Effector memory CD8-positive, alpha-beta T cell (primary cell): Measurements from ENCODE around the gene BDP1.
A peak's percentile ranks its signal among the peaks of the same experiment; 100 is the strongest.
"Not testable (repeated sequence)": the region's sequence is repeated elsewhere in the genome, so short reads cannot be mapped to it uniquely, and the experiment has no call there.

ENCODE experiments used
- ATAC-seq: fragments of 150-1000 bp; cut with Tn5 transposase; replicated peaks from 2 replicates; pipeline ENCODE4 v1.10.0; 2021; ENCODE audit warnings: mild to moderate bottlenecking, moderate library complexity
- DNase-seq, 3 experiments: peaks; one replicate each; pipeline ENCODE4 v3.0.0; 2021
- H3K27ac Mint-ChIP-seq, 2 donors: one replicate each; pipeline ENCODE4 v1.8.0; 2022; ENCODE audit warnings: mild to moderate bottlenecking in 2 of 2, mixed read lengths in 2 of 2, moderate library complexity in 2 of 2
- H3K27me3 Mint-ChIP-seq, 2 donors: one replicate each; pipeline ENCODE4 v1.8.0; 2022; ENCODE audit warnings: mixed read lengths in 2 of 2
- H3K36me3 Mint-ChIP-seq: one replicate; pipeline ENCODE4 v1.8.0; 2022; ENCODE audit warnings: mild to moderate bottlenecking, moderate library complexity, mixed read lengths; ENCODE audit not compliant: insufficient read depth
- H3K4me1 Mint-ChIP-seq, 2 donors: one replicate each; pipeline ENCODE4 v1.8.0; 2022; ENCODE audit warnings: low read depth in 2 of 2, mixed read lengths in 2 of 2
- H3K4me3 Mint-ChIP-seq, 2 donors: one replicate each; pipeline ENCODE4 v1.8.0; 2022; ENCODE audit warnings: mild to moderate bottlenecking in 2 of 2, mixed read lengths in 2 of 2, moderate library complexity in 2 of 2
- H3K9me3 Mint-ChIP-seq, 2 donors: one replicate each; pipeline ENCODE4 v1.8.0; 2022; ENCODE audit warnings: mixed read lengths in 2 of 2
- total RNA-seq, 9 experiments: gene quantifications; one replicate each; lab custom pipeline; 2026; lab: John Stamatoyannopoulos, UW

Gene BDP1, protein sequence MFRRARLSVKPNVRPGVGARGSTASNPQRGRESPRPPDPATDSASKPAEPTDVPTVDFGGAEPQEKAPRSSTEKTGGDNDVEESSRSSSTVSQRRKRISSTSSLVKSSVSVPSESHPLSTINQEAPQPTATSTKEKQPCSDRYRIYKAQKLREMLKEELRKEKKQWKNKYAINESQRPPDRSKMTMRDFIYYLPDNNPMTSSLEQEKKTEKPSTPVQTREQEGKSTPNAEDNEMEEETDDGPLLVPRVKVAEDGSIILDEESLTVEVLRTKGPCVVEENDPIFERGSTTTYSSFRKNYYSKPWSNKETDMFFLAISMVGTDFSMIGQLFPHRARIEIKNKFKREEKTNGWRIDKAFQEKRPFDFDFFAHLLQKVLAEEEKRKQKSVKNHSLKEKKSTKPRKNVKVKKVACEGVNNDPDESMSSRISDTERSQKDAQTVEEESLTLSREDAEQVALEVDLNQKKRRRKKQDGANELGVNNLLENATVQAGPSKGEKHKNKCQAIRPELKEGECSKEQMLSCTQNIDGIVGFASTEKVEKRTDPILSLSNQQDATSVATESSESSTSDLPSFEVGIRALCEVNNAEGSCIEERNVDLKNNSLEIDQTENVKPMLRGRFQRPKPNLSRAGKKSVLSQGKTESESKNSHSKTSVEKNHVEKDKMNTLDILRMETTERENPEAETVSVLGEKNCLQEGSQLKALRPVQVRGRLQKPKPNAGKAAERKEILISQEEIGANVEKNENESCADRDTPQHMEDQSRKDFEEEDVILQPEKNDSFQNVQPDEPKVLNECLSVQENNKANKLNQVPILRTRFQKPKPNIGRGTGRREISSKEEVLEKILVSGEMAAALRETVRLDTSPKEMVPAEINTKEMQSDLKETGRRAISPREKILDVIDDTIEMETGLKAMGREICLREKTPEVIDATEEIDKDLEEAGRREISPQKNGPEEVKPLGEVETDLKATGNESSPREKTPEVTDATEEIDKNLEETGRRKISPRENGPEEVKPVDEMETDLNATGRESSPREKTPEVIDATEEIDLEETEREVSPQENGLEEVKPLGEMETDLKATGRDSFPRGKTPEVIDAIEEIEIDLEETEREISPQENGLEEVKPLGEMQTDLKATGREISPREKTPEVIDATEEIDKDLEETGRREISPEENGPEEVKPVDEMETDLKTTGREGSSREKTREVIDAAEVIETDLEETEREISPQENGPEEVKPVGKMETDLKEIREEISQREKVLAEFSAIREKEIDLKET (N-terminal part only)
- total RNA-seq, result 231 to 355 (median 293) reads per million in 9 experiments

DNA sequence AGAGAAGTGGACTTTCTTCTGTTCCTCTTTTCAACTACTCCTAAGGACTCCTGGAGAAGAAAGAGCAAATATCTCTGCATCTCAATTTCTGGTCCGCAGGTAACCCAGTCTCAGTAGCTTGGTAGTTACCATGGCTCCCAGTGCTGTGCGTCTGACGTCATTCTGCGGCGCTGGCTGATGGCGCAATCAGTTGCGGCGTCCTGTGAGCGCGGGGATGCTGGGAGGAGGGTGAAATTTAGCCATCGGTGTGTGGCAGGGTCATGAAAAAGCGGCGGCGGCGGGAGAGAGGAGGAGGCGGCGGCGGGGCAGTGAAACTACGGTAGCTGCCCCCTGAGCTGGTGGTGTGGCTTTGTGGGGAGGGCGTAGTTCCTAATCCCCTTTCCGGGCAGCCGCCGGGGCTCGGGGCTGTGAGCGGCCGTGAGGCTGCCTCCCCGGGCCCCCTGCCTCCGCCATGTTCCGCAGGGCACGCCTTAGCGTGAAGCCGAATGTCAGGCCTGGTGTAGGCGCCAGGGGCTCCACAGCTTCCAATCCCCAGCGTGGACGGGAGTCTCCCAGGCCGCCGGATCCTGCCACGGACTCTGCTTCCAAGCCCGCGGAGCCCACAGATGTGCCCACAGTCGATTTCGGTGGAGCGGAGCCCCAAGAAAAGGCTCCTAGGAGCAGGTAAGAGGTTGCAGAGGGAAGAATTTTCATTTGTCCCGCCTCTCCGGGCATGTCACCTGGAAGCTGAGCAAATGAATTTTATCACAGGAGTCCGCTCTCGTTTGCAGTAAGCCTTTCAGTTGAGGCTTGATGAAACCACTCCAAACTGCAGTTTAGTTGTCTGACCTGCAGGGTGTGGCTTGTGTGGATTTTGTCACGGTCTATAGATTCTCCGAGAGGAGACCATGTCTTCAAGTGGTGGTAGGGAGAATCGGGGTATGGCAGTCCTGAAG is at the start of gene BDP1:
Gene BDP1, plus strand, starts transcription at position 225 of the 935 bp plus-strand sequence. Its CDS starts 227 bp downstream, at position 452.
- no peaks in the 10 kb centered on the region for H3K9me3 Mint-ChIP-seq
- peaks cover 16 to 18% of the 10 kb centered on the region in 2 donors for H3K4me1 Mint-ChIP-seq
- peak within 1 kb of the TSS; percentile 96 to 99 for H3K27ac Mint-ChIP-seq
- ATAC-seq, result peak; percentile 89
- peaks cover 12 to 18% of the 10 kb centered on the region in 2 donors for H3K27me3 Mint-ChIP-seq
- H3K4me3 Mint-ChIP-seq, result peak within 1 kb of the TSS; percentile 91 to 96
- H3K36me3 Mint-ChIP-seq, result peaks cover 40% of the 10 kb centered on the region
- DNase-seq, result peak; percentile 98 to 99 (median 99)

DNA sequence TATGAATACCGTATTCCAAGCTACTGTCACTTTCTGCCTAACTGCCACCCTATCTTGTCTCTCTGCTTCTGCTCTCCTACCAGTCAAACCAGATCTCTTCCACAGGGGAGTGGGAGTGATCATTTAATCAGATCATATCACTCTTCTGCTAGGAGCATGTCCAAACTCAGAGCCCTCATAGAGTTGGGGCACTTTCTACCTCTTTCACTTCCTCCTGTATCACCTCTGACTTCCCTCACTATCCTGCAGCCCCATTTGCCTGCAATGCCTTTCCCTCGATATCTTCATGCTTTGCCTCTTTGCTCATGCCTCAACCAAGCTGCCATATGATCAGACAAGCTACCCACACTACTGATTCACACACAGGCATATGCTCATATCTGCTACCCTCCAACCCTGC is 45.4 kb upstream of the BDP1 start:
- ATAC-seq, DNase-seq, H3K27ac Mint-ChIP-seq, H3K4me1 Mint-ChIP-seq, H3K36me3 Mint-ChIP-seq, H3K4me3 Mint-ChIP-seq, H3K9me3 Mint-ChIP-seq: not testable (repeated sequence)
- peaks cover 30% of the 10 kb centered on the region in 2 donors for H3K27me3 Mint-ChIP-seq

DNA sequence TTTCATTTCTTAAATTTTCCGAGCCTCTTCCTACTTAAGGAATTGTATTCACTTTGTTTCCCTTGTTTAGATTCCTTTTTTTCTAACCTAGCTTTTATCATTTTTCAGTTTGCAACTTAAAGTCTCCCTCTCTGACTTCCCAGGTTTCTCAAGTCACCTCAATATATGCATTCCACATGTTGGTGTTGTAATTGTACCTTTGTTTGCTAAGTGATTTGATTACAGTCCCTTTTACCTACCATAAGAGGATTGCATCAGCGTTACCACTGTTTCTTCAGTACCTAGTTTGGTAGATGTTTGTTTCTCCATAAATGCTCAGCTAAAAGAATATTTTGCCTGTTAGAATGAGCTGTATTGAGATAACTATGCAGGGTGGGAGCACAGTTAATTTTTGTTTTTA is 39.8 kb upstream of the BDP1 start:
- not testable (repeated sequence) for ATAC-seq, H3K4me1 Mint-ChIP-seq, DNase-seq, H3K4me3 Mint-ChIP-seq, H3K36me3 Mint-ChIP-seq, H3K9me3 Mint-ChIP-seq, H3K27ac Mint-ChIP-seq
- peaks cover 43 to 47% of the 10 kb centered on the region in 2 donors for H3K27me3 Mint-ChIP-seq

DNA sequence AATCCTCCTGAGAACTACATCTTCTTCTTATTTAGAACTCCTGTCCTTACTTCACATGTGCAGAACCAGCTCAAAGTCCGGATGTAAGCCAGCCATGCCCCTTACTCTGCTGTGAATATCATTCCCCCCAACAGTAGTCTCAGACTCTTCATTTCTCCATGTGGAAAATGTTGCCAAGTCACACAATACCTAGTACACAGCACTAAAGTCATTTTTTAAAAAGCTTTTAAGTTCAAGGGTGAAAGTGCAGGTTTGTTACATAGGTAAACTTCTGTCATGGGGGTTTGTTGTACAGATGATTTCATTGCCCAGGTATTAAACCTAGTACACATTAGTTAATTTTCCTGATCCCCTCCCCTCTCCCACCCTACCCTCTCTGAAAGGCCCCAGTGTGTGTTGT is 37.4 kb upstream of the BDP1 start:
- not testable (repeated sequence) for DNase-seq, H3K9me3 Mint-ChIP-seq, H3K27ac Mint-ChIP-seq, H3K4me3 Mint-ChIP-seq, ATAC-seq, H3K4me1 Mint-ChIP-seq, H3K36me3 Mint-ChIP-seq
- peaks cover 57% of the 10 kb centered on the region in 2 donors for H3K27me3 Mint-ChIP-seq

DNA sequence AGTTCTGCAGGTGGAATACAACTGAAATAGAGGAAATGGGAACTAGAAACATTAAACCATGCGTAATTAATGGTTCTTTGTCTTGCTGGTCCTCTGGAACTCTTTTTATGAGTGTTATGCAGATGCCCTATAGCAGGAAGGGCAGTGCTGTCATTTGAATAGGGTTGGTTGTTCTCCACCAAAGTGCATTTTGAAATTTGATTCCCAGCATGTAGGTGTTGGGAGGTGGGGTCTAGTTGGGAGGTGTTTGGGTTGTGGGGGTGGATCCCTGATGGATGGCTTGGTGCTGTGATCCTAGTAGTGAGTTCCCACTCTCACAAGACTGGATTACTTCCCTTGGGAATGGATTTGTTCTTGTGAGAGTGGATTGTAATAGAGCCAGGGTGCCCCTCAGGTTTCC is 34.2 kb upstream of the BDP1 start:
- H3K4me3 Mint-ChIP-seq, DNase-seq, H3K4me1 Mint-ChIP-seq, H3K36me3 Mint-ChIP-seq, H3K27ac Mint-ChIP-seq, ATAC-seq, H3K9me3 Mint-ChIP-seq: not testable (repeated sequence)
- H3K27me3 Mint-ChIP-seq, result peaks cover 43 to 44% of the 10 kb centered on the region in 2 donors

DNA sequence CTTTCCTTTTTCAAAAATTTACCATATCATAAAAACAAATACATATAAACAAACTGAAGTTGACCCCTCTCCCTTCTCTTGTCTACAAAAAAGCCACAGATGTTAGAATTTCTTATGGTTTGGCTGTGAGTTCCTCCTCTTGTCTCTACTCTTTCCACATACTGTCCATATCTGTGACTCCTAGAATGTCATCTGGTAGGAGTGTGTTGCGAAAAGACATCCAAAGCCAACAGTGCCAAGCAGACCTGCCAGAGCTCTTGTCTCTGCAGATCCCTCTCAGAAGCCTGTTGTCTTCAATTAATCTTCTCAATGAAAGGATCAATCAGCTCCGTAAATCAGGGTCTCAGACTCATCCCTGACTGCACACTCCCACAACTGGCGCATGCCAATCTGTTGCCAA is 31.6 kb upstream of the BDP1 start:
- not testable (repeated sequence) for H3K9me3 Mint-ChIP-seq, H3K36me3 Mint-ChIP-seq, H3K4me3 Mint-ChIP-seq, ATAC-seq, H3K4me1 Mint-ChIP-seq, H3K27ac Mint-ChIP-seq, DNase-seq
- peaks cover 32 to 37% of the 10 kb centered on the region in 2 donors for H3K27me3 Mint-ChIP-seq

DNA sequence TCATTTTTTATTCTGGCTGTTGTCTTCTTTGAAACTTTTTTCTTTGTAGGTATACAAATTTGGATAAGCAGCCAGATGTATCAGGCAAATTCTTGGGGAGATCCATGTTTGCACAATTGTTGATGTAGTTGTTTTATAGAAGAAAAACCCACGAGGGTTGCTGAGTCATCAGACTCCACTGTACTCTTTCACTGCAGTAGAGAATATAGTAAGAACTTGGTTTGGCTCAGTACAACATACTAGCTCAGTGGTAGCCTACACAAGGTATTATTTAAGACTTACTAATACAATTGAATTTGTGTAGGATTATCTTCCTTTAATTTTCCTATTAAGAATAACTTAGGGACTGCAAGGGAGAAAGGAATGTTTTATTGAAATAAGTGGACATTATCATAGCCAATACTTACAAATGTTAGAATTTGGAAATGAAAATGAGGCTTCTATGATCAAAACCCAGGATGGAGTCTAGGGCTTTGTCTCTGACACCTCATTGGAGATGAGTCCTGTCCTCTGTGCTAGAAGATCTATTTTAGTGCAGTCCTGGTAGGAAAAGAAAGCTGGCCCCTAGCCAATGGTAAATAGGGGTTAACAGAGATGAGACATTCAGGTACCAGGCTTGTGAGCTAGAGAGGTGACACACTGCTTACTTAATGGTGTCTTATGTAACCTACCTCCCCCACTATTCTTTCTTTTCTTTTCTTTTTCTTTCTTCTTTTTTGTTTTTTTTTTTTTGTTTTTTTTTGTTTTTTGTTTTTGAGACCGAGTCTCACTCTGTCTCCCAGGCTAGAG is 28.6 kb upstream of the BDP1 start:
- not testable (repeated sequence) for H3K27ac Mint-ChIP-seq, ATAC-seq, H3K9me3 Mint-ChIP-seq, H3K4me3 Mint-ChIP-seq, H3K4me1 Mint-ChIP-seq, H3K36me3 Mint-ChIP-seq, DNase-seq
- H3K27me3 Mint-ChIP-seq, result peaks cover 28 to 37% of the 10 kb centered on the region in 2 donors

DNA sequence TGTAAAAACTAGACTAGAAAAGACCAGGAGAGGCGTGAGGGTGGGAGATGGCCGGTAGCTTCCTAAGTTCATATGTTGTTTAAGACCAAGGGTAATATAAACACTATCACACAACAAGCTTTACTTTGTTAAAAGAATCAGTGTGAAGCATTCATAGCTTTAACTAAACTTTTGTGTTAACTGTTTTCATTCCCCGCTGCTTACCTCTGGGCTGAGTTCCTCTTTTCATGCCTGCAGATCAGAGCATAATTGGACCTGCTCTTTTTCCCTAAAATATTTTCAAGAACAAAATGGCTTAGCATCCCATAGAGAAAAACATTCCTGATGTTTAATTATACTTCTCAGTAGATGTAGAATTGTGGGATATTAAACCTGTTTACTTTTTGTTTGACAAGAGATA is 23.0 kb upstream of the BDP1 start:
- not testable (repeated sequence) for H3K4me1 Mint-ChIP-seq, H3K36me3 Mint-ChIP-seq, ATAC-seq, H3K4me3 Mint-ChIP-seq, DNase-seq, H3K9me3 Mint-ChIP-seq, H3K27ac Mint-ChIP-seq
- peaks cover 39 to 51% of the 10 kb centered on the region in 2 donors for H3K27me3 Mint-ChIP-seq

DNA sequence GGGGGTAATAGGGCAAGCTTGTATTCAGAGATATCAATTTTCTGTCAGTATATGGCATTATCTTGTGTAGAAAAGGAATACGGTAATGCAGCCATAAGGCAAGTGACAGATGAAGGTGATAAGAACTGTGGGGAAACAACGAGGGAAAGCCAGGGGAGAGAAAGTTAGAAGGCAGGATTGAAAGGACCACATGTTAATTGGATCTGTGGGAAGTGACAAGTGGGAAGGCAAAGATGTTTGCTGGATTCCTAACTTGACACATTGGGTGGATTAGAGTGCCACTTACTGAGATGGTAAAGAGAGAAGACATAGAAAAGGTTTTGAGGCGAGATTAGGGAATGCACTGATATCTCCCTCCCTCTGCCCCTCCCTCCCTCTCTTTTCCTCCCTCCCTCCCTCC is 20.6 kb upstream of the BDP1 start:
- not testable (repeated sequence) for H3K4me3 Mint-ChIP-seq, ATAC-seq, H3K27ac Mint-ChIP-seq, H3K9me3 Mint-ChIP-seq, H3K4me1 Mint-ChIP-seq, H3K36me3 Mint-ChIP-seq, DNase-seq
- peaks cover 26 to 34% of the 10 kb centered on the region in 2 donors for H3K27me3 Mint-ChIP-seq

DNA sequence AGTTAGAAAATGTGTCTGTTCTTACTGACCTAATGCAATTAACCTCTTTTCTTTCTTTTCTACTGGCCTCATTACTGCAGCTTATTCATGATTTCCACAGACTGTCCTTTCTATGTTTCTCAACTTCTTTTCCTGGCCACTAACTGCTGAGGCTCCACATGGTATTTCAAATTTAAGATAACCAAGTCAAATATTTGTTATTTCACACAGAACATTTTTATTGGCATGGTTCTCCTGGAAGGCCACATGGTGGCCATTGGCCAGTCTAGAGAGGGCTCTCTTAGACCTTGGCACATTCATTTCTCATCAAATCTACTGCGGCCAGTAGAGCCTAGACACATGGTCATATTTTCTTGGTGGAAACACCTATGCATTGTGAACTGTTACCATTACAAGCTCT is 13.9 kb upstream of the BDP1 start:
- H3K9me3 Mint-ChIP-seq, ATAC-seq, H3K4me1 Mint-ChIP-seq, H3K4me3 Mint-ChIP-seq, H3K27ac Mint-ChIP-seq, H3K36me3 Mint-ChIP-seq, DNase-seq: not testable (repeated sequence)
- H3K27me3 Mint-ChIP-seq, result peaks cover 15 to 17% of the 10 kb centered on the region in 2 donors

DNA sequence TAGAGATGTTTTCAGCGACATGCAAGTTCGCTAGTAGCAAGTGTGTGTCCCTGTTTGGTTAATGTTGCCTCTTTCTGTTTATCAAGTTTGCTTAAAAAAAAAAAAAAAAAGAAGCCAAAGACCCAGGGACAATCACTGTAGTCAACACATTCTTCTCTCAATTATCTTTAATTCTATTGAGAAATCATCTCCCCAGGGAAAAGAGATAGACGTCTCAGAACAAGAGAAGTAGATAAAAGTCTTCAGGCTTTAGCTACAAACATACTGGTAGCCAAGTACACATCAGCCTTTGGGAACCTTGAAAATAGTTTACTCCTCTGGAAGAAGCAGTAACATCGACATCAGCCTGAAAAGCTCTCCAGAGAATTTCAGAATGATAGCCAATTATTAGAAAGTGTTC is 11.6 kb upstream of the BDP1 start:
- peaks cover 14 to 28% of the 10 kb centered on the region in 2 donors for H3K27me3 Mint-ChIP-seq
- not testable (repeated sequence) for H3K27ac Mint-ChIP-seq, H3K36me3 Mint-ChIP-seq, DNase-seq, ATAC-seq, H3K4me1 Mint-ChIP-seq, H3K9me3 Mint-ChIP-seq, H3K4me3 Mint-ChIP-seq

DNA sequence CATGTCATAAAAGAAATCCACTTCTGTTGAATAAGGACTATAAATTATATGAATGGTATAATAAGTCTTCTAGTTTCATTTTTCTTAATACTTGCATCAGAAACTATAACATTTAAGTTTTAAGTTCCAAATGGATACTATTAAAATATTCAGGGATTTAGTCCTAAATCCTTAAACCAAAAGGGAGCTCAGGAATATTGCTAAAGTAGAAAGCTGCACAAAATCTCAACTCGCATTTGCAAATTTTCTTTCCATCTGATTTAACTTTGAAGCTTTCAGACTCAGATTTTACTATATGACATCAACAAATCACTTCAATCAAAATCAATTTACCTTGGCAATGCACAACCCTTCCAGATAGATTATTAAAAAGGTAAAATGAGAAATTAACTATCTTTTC is 10.4 kb upstream of the BDP1 start:
- ATAC-seq, H3K27ac Mint-ChIP-seq, H3K36me3 Mint-ChIP-seq, H3K9me3 Mint-ChIP-seq, H3K4me3 Mint-ChIP-seq, DNase-seq, H3K4me1 Mint-ChIP-seq: not testable (repeated sequence)
- peaks cover 14 to 28% of the 10 kb centered on the region in 2 donors for H3K27me3 Mint-ChIP-seq
